Cardiac muscle cell (in vitro differentiated cells and primary cell): ENCODE results near the gene OR4A15. TPM values are rescaled to one million over a fixed set of nuclear protein-coding genes. Genes with fewer than 3 reads are reported as not detected.

ENCODE experiments used
- DNase-seq, 2 donors: peaks; one replicate each; pipeline versions ENCODE4 v3.0.0 to v3.0.0-alpha.2; 2010 to 2017; ENCODE audit warnings: low read depth in 1 of 2, low spot score in 1 of 2
- H3K27ac ChIP-seq: fragments of 200-600 bp; sonication (generic); 2 replicates; pipeline ENCODE4 v1.5.1; 2016
- H3K27me3 ChIP-seq: fragments of 200-600 bp; sonication (generic); 2 replicates; pipeline ENCODE4 v1.6.0; 2016; ENCODE audit warnings: control low read depth
- H3K36me3 ChIP-seq: fragments of 200-600 bp; sonication (generic); 2 replicates; pipeline ENCODE4 v1.5.1; 2016; ENCODE audit warnings: control low read depth
- H3K4me1 ChIP-seq: fragments of 200-600 bp; sonication (generic); 2 replicates; pipeline ENCODE4 v1.8.1; 2017; ENCODE audit warnings: low read depth, mild to moderate bottlenecking, mixed run types
- H3K4me3 ChIP-seq: fragments of 200-600 bp; sonication (generic); 2 replicates; pipeline ENCODE4 v1.5.1; 2016; ENCODE audit warnings: mild to moderate bottlenecking
- H3K9me3 ChIP-seq: fragments of 200-600 bp; sonication (generic); 2 replicates; pipeline ENCODE4 v1.5.1; 2017; ENCODE audit warnings: low read depth, mild to moderate bottlenecking, control low read depth
- polyA plus RNA-seq: library from polyadenylated mRNA; unstranded; fragments of >200 nt; fragmentation: Nextera tagmentation; extraction: Ambion mirVana; gene quantifications from 2 replicates; pipeline ENCODE4 v1.2.1, GENCODE V29; 2016
- total RNA-seq: library from RNA; depleted of rRNA; stranded (reverse); fragments of >200 nt; gene quantifications from 2 replicates; pipeline ENCODE4 v1.2.3, GENCODE V29; 2016
- TF ChIP-seq, protein P1 (sequence below): IDR thresholded peaks from 2 replicates; pipeline ENCODE4 v1.5.1; 2012; ENCODE audit warnings: low read depth, mild to moderate bottlenecking, low read length

The OR4A15 gene
- total RNA-seq (not detected in 2 replicates), polyA plus RNA-seq (not detected in 2 replicates)

DNA sequence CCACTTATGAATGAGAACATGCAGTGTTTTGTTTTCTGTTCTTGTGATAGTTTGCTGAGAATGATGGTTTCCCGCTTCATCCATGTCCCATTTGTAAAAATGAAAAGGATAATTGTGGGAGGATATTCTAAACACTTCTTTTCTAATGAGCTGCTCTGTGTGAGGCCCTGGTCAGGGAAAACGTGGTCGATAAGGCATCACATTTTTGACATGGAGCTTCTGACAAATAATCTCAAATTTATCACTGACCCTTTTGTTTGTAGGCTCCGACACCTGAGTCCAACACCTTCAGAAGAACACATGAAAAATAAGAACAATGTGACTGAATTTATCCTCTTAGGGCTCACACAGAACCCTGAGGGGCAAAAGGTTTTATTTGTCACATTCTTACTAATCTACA is at the start of gene OR4A15:
TSS of gene OR4A15 (plus strand) at position 301 of the 400 bp plus-strand sequence. CDS start at position 301, 0 bp downstream.
- H3K27me3 ChIP-seq, result no peaks in the 10 kb centered on the region
- no peaks in the 10 kb centered on the region for H3K9me3 ChIP-seq
- TF ChIP-seq, protein P1, sequence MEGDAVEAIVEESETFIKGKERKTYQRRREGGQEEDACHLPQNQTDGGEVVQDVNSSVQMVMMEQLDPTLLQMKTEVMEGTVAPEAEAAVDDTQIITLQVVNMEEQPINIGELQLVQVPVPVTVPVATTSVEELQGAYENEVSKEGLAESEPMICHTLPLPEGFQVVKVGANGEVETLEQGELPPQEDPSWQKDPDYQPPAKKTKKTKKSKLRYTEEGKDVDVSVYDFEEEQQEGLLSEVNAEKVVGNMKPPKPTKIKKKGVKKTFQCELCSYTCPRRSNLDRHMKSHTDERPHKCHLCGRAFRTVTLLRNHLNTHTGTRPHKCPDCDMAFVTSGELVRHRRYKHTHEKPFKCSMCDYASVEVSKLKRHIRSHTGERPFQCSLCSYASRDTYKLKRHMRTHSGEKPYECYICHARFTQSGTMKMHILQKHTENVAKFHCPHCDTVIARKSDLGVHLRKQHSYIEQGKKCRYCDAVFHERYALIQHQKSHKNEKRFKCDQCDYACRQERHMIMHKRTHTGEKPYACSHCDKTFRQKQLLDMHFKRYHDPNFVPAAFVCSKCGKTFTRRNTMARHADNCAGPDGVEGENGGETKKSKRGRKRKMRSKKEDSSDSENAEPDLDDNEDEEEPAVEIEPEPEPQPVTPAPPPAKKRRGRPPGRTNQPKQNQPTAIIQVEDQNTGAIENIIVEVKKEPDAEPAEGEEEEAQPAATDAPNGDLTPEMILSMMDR, result no peak
- no peak within 1 kb of the TSS for H3K4me3 ChIP-seq
- H3K4me1 ChIP-seq, result no peaks in the 10 kb centered on the region
- no peaks in the 10 kb centered on the region for H3K36me3 ChIP-seq
- DNase-seq, result no peak
- no peak within 1 kb of the TSS for H3K27ac ChIP-seq

DNA sequence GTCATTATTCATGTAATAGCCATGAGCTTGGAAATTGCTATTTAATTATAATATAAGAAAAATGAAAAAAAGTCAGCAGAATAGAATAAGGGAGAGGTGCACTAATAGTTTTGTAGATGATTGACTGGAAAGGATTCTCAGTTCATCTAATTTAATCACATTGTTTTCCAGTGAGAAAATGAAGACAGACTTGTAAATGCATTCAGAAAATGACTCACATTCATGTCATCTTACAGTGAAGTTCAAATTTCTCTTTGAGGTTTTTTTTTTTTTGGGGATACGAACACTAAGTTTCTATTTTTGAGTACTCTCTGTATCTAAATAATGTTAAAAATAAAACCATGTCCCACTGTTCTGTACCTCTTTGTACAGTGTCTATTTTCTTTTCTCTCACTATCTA is 43.3 kb upstream of the OR4A15 start:
- no peaks in the 10 kb centered on the region for H3K36me3 ChIP-seq
- H3K27ac ChIP-seq, result no peak overlapping the region
- no peak overlapping the region for H3K4me3 ChIP-seq
- H3K9me3 ChIP-seq, result no peaks in the 10 kb centered on the region
- DNase-seq, result no peak
- no peaks in the 10 kb centered on the region for H3K4me1 ChIP-seq
- TF ChIP-seq, protein P1, result no peak
- no peaks in the 10 kb centered on the region for H3K27me3 ChIP-seq

DNA sequence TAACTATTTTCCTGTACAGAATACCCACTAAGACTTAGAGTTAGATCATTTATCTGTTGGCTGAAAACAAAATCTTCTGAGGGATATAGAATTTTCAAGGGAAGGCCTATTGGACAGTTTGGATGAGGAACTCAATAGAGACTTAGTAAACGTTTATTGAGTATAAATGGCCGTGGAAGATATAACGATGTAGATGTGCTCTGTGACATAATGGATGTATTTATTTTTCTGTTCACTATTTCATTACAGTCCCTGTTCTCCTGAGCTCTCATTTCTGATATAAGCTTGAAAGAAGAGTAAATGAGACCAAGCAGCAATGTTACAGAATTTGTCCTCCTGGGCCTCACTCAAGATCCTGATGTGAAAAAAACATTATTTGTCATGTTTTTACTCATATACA is 24.9 kb upstream of the OR4A15 start, which contains the start of gene OR4A16:
TSS of gene OR4A16 (plus strand) at position 301 of the 400 bp plus-strand sequence. CDS start at position 301, 0 bp downstream.
- H3K27me3 ChIP-seq, result no peaks in the 10 kb centered on the region
- H3K4me3 ChIP-seq, result no peak within 1 kb of the TSS
- no peak for DNase-seq
- no peaks in the 10 kb centered on the region for H3K4me1 ChIP-seq
- TF ChIP-seq, protein P1, result no peak
- no peaks in the 10 kb centered on the region for H3K36me3 ChIP-seq
- H3K9me3 ChIP-seq, result no peaks in the 10 kb centered on the region
- H3K27ac ChIP-seq, result no peak within 1 kb of the TSS

DNA sequence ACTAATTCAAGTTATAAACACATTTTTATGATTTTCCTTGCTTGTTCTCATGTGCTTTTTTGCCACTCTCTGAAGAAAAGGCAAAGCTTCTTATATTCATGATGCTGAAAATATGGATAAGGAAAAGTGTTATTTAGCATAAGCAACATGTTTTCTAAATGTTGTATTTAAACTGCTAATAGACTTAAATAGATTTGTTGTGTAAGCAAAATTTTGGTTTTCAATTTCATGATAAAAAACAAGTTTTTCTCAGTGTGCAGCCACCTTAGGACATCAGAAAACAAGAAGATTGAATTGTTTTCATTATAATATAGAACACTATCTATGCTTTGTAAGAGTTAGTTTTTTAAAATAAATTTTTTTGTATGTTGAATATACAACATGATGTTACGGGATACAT is 22.5 kb upstream of the OR4A15 start:
- H3K36me3 ChIP-seq, result no peaks in the 10 kb centered on the region
- no peaks in the 10 kb centered on the region for H3K9me3 ChIP-seq
- no peaks in the 10 kb centered on the region for H3K27me3 ChIP-seq
- no peak overlapping the region for H3K27ac ChIP-seq
- no peaks in the 10 kb centered on the region for H3K4me1 ChIP-seq
- H3K4me3 ChIP-seq, result no peak overlapping the region
- no peak for DNase-seq
- TF ChIP-seq, protein P1, result no peak

DNA sequence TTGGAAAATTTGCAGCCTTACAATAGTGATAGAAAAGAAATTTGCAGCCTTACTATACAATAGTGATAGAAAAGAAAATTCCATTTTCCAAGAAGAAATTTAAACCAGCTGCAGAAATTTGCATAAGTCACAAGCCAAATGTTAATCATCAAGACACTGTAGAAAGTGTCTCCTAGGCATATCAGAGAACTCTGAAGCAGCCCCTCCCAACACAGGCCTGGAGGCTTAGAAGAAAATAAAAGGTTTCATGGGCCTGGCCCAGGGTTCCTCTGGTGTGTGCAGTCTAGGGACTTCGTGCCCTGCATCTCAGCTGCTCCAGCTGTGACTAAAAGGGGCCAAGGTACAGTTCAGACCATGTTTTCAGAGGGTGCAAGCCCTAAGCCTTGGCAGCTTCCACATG is 18.7 kb upstream of the OR4A15 start:
- no peak for DNase-seq
- Histone ChIP-seq H3K27me3 (no peaks in the 10 kb centered on the region), H3K27ac (no peak overlapping the region), H3K9me3 (no peaks in the 10 kb centered on the region), H3K4me3 (no peak overlapping the region), H3K36me3 (no peaks in the 10 kb centered on the region), H3K4me1 (no peaks in the 10 kb centered on the region)
- TF ChIP-seq, protein P1, result no peak
